Fibroblast of villous mesenchyme (primary cell): ENCODE measurements around the gene PAPOLA. TPM values are rescaled to one million over a fixed set of nuclear protein-coding genes. Genes with fewer than 3 reads are reported as not detected.

Experiments used
- DNase-seq: peaks from one replicate; pipeline ENCODE4 v3.0.0-alpha.2; 2010; ENCODE audit warnings: low read depth
- H3K4me3 ChIP-seq: 2 replicates; pipeline ENCODE4 v1.5.1; 2011; ENCODE audit warnings: low read depth, mild to moderate bottlenecking, low read length
- CTCF ChIP-seq: IDR thresholded peaks from 2 replicates; pipeline ENCODE4 v1.5.1; 2012; ENCODE audit warnings: low read depth, mild to moderate bottlenecking, low read length; ENCODE audit not compliant: insufficient read depth
- total RNA-seq: library from RNA; depleted of rRNA; stranded (reverse); fragments of >200 nt; gene quantifications from 2 replicates; pipeline ENCODE4 v1.2.3, GENCODE V29; 2012

PAPOLA gene
- total RNA-seq, 1 donor: 148 TPM

GRCh38 chr14:96579358-96579757 is 77.2 kb downstream of the PAPOLA start:
- no peak overlapping the region for H3K4me3 ChIP-seq
- no peak for DNase-seq
- no peak for TF ChIP-seq CTCF

- no peak overlapping the region for H3K4me3 ChIP-seq
- DNase-seq: no peak
- no peak for TF ChIP-seq CTCF
These were observed 77.7 kb downstream of the PAPOLA start for GRCh38 chr14:96579855-96580254.

GRCh38 chr14:96580566-96580965 is 78.4 kb downstream of the PAPOLA start:
- TF ChIP-seq CTCF: no peak
- DNase-seq: no peak
- H3K4me3 ChIP-seq: no peak overlapping the region

GRCh38 chr14:96581026-96581425 is 78.8 kb downstream of the PAPOLA start:
- DNase-seq: no peak
- no peak overlapping the region for H3K4me3 ChIP-seq
- no peak for TF ChIP-seq CTCF

- TF ChIP-seq CTCF: no peak
- DNase-seq: no peak
These were observed 79.7 kb downstream of the PAPOLA start for GRCh38 chr14:96581902-96582301.

GRCh38 chr14:96582411-96582961 is 80.3 kb downstream of the PAPOLA start:
- H3K4me3 ChIP-seq: no peak overlapping the region
- no peak for DNase-seq
- TF ChIP-seq CTCF: no peak

More at GRCh38 chr14:96581902-96582301, 79.7 kb downstream of the PAPOLA start:
- no peak overlapping the region for H3K4me3 ChIP-seq

- no peak overlapping the region for H3K4me3 ChIP-seq
- DNase-seq: no peak
- TF ChIP-seq CTCF: no peak
These were observed 80.8 kb downstream of the PAPOLA start for GRCh38 chr14:96582995-96583394.
